Bronchial epithelial cell (primary cell): Measurements from ENCODE around the gene ERMP1. TPM values are rescaled to one million over a fixed set of nuclear protein-coding genes. Genes with fewer than 3 reads are reported as not detected.
"Not testable (repeated sequence)": the region's sequence is repeated elsewhere in the genome, so short reads cannot be mapped to it uniquely, and the experiment has no call there.

Experiments
- DNase-seq: peaks from one replicate; pipeline ENCODE4 v3.0.0-alpha.2; 2010; ENCODE audit warnings: low read depth
- FAIRE-seq: peaks from 2 replicates; lab custom pipeline; 2011; peaks lifted over from hg19 to GRCh38; lab: Jason Lieb, UNC
- H3K27me3 ChIP-seq: 2 replicates; pipeline ENCODE4 v1.5.1; 2011; ENCODE audit warnings: low read length; ENCODE audit not compliant: control insufficient read depth, insufficient read depth
- H3K36me3 ChIP-seq: 2 replicates; pipeline ENCODE4 v1.5.1; 2011; ENCODE audit warnings: low read length; ENCODE audit not compliant: control insufficient read depth, insufficient read depth
- H3K4me3 ChIP-seq: 2 replicates; pipeline ENCODE4 v1.5.1; 2011; ENCODE audit warnings: mild to moderate bottlenecking, low read depth, low read length, control low read depth
- total RNA-seq: library from RNA; depleted of rRNA; stranded (reverse); fragments of >200 nt; gene quantifications from 2 replicates; pipeline ENCODE4 v1.2.1, GENCODE V29; 2014
- TF ChIP-seq, protein P1 (sequence below): IDR thresholded peaks from 2 replicates; pipeline ENCODE4 v1.5.1; 2011; ENCODE audit warnings: mild to moderate bottlenecking, moderate library complexity, low read length, control low read depth, inconsistent platforms; ENCODE audit not compliant: insufficient read depth, severe bottlenecking

The ERMP1 gene
- total RNA-seq, 1 donor from 2014 or later: 52.9 TPM

DNA sequence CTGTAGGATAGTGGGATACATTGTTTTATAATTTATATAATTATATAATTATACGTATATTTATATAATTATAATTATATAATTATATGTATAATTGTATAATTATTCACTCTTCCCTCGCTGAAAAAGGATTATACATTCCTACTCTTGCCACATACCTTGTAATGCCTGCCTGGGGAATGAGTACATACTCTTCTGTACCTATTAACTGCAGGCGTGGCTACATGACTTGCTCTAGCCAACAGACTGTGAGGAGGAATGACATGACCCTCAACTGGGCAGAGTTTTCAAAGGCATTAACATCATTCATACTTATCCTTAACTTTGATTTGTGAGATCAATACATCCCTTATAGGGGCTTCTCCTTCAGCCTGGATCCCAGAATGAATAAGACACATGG, 19.1 kb downstream of the ERMP1 start:
- Histone ChIP-seq H3K4me3 (no peak overlapping the region), H3K27me3 (no peaks in the 10 kb centered on the region), H3K36me3 (peaks cover 4% of the 10 kb centered on the region)
- TF ChIP-seq, protein P1, sequence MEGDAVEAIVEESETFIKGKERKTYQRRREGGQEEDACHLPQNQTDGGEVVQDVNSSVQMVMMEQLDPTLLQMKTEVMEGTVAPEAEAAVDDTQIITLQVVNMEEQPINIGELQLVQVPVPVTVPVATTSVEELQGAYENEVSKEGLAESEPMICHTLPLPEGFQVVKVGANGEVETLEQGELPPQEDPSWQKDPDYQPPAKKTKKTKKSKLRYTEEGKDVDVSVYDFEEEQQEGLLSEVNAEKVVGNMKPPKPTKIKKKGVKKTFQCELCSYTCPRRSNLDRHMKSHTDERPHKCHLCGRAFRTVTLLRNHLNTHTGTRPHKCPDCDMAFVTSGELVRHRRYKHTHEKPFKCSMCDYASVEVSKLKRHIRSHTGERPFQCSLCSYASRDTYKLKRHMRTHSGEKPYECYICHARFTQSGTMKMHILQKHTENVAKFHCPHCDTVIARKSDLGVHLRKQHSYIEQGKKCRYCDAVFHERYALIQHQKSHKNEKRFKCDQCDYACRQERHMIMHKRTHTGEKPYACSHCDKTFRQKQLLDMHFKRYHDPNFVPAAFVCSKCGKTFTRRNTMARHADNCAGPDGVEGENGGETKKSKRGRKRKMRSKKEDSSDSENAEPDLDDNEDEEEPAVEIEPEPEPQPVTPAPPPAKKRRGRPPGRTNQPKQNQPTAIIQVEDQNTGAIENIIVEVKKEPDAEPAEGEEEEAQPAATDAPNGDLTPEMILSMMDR: no peak
- DNase-seq (peak; percentile 64), FAIRE-seq (no peak)

DNA sequence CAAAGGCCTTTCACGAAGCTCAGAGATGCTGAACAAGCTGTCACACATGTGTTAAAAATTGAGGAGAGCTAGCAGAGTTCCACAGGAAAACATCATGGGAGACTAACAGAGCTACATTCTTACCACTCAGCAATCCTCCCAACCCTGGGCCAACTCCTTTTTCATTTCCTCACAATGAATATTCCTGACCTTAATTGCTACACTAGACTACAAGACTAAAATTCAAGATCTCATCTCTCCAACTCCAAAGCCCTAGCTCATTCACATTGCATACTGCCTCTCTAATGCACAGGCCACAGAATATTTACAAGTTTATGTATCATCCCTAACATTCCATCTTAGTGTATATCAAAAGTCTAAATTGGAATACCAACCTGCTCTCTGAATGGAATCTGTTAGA, 21.2 kb downstream of the ERMP1 start:
- H3K36me3 ChIP-seq: peaks cover 4% of the 10 kb centered on the region
- no peak overlapping the region for H3K4me3 ChIP-seq
- TF ChIP-seq, protein P1: no peak

GRCh38 chr9:5805478-5805877, 27.4 kb downstream of the ERMP1 start:
- H3K36me3 ChIP-seq: peaks cover 2% of the 10 kb centered on the region
- H3K4me3 ChIP-seq: no peak overlapping the region
- FAIRE-seq (no peak), DNase-seq (no peak)
- TF ChIP-seq, protein P1: no peak
- no peaks in the 10 kb centered on the region for H3K27me3 ChIP-seq

More for the DNA sequence above, 21.2 kb downstream of the ERMP1 start:
- H3K27me3 ChIP-seq: no peaks in the 10 kb centered on the region
- DNase-seq: no peak
- FAIRE-seq: no peak

DNA sequence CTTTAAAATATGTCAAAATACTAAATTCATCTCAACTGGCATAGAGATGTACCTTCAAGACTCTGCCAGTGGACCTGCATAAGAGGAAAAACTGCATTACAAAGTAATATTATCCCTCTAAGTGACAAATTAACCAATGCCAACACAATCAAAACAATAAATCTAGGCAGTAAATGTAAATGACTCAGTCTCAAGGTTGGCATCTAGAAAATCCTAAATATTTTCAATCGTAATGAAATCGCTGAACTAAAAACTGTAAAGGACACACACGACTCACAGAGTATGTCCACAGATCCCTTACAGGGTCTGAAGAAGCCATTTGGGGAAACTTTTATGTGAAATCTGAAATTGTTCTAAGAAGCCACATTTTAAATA, 31.2 kb downstream of the ERMP1 start:
- peaks cover 3% of the 10 kb centered on the region for H3K36me3 ChIP-seq
- H3K27me3 ChIP-seq: no peaks in the 10 kb centered on the region
- H3K4me3 ChIP-seq: no peak overlapping the region
- TF ChIP-seq, protein P1: no peak
- FAIRE-seq (no peak), DNase-seq (no peak)

DNA sequence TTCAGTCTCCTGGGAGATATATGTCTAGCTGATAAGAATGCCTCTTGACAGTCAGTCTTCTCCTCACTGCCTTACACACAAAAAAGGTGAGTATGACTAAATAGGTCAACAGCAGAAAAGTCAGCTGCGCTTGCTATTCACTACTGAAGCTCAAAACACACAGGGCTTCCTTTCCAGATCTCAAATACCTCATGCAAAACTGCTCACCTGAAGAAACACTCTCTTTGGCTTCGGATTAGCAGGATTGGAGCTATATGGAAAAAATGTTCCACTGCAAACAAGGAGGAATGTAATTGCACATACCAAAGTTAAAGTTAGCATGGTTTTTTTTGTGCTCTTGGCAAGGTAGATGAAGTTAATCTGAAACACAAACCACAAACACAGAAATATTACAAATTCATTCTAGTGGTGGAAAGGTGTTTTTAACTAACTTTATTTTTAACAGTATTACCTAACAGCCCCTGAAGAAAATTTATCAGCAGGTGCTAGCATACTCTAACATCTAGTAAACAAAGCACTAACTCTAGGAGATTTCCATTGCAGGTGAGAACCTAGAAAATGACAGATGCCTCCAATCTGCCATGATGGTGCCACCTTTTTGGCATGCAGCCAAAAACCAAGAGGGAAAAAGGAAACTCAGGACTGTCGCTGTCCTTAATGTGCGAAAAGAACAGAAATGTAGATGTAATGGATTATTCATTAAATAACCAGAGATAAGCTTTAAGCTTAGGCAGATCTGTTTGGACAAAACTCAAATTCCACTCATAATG, 31.8 kb downstream of the ERMP1 start:
- Histone ChIP-seq H3K27me3 (no peaks in the 10 kb centered on the region), H3K4me3 (no peak overlapping the region), H3K36me3 (peaks cover 3% of the 10 kb centered on the region)
- no peak for FAIRE-seq
- peak; percentile 23 for DNase-seq
- TF ChIP-seq, protein P1: no peak

DNA sequence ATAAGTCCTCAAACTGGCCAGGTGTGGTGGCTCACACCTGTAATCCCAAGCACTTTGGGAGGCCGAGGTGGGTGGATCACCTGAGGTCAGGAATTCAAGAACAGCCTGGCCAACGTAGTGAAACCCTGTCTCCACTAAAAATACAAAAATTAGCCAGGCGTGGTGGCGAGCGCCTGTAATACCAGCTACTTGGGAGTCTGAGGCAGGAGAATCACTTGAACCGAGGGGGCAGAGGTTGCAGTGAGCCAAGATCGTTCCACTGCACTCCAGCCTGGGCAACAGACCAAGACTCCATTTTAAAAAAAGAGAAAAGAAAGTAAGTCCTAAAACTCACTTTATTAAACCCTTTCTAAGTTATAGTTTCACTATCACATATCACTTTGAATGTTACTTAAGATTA, 32.5 kb downstream of the ERMP1 start:
- FAIRE-seq, H3K4me3 ChIP-seq, H3K36me3 ChIP-seq, H3K27me3 ChIP-seq, DNase-seq: not testable (repeated sequence)
